22Rv1 (cell line): Measurements from ENCODE around the gene KCNIP4.

Source experiments
- CTCF ChIP-seq: fragments of 450-650 bp; IDR thresholded peaks from 2 replicates; pipeline ENCODE4 v1.5.1; 2017; ENCODE audit warnings: mild to moderate bottlenecking
- ZFX ChIP-seq: fragments of 450-650 bp; IDR thresholded peaks from 2 replicates; pipeline ENCODE4 v1.6.1; 2017; ENCODE audit warnings: antibody characterized with exemption, borderline replicate concordance

GRCh38 chr4:20682853-20683252 is 1265.7 kb downstream of the KCNIP4 start:
- TF ChIP-seq CTCF = no peak
- no peak for TF ChIP-seq ZFX
